ENCODE results near the gene ZNF385D. TPM values are rescaled to one million over a fixed set of nuclear protein-coding genes. Genes with fewer than 3 reads are reported as not detected.

Gene ZNF385D
- total and polyA plus RNA-seq, 11 donors, result 1.3 to 19.8 (median 7.9) TPM

DNA sequence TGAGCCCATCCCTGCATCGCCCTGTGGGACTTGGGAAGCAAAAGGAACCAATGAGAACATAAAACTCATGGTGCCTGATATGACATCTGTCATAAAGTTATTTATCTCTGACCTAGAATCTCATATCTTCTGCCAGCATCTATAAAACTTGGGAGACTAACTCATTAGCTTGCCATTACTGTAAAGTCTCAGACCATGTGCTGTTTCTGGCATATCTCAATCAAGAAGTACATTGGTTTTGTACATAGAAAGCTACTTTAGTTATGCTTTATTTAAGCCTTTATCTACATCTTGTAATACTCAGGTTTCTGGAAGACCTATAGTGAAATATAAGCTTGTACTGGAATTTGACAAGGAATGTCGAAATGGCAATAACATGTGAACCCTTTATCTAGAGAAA, 112.5 kb downstream of the ZNF385D start:
- Histone ChIP-seq H3K36me3 (no peaks in the 10 kb centered on the region), H3K27ac (no peak overlapping the region), H3K4me1 (peaks cover 0 to 5% (median 2%) of the 10 kb centered on the region in 12 donors), H3K27me3 (no peaks in the 10 kb centered on the region), H3K4me3 (no peak overlapping the region), H3K9me3 (peaks cover 0 to 4% (median 0%) of the 10 kb centered on the region in 12 donors)
- WGBS, 4 donors, result 83 to 94% (median 87%) methylated on average over 2 of the region's 2 CpGs
- no peak for DNase-seq
- no peak for TF ChIP-seq CTCF (IDR thresholded peaks at IDR 0.05)
- no peak for TF ChIP-seq POLR2A (IDR thresholded peaks at IDR 0.05)
- intact Hi-C loops (cut with DNase I), result no loop called here
- ATAC-seq, result no peak

- DNase-seq (no peak), ATAC-seq (no peak)
- intact Hi-C loops (cut with DNase I), result no loop called here
- no peak overlapping the region for H3K27ac ChIP-seq
- H3K27me3 ChIP-seq, result no peaks in the 10 kb centered on the region
- H3K4me1 ChIP-seq, result no peaks in the 10 kb centered on the region
- no peaks in the 10 kb centered on the region for H3K9me3 ChIP-seq
- TF ChIP-seq CTCF (IDR thresholded peaks at IDR 0.05), result no peak
- TF ChIP-seq POLR2A (IDR thresholded peaks at IDR 0.05), result no peak
- no peak overlapping the region for H3K4me3 ChIP-seq
- 52 to 76% (median 59%) methylated on average over 1 of the region's 1 CpG for WGBS, 4 donors
- no peaks in the 10 kb centered on the region for H3K36me3 ChIP-seq
Measured at GRCh38 chr3:21634112-21634511, 116.9 kb downstream of the ZNF385D start.

GRCh38 chr3:21624524-21624923, 126.5 kb downstream of the ZNF385D start:
- ATAC-seq (peak in 2 of 4 donors; percentile 26 to 53), DNase-seq (no peak)
- Histone ChIP-seq H3K4me1 (peaks cover 0 to 21% (median 5%) of the 10 kb centered on the region in 12 donors), H3K36me3 (no peaks in the 10 kb centered on the region), H3K9me3 (no peaks in the 10 kb centered on the region), H3K27ac (peak overlapping the region in 2 of 12 donors; percentile 13 to 69), H3K4me3 (no peak overlapping the region), H3K27me3 (no peaks in the 10 kb centered on the region)
- TF ChIP-seq CTCF (IDR thresholded peaks at IDR 0.05), result no peak
- TF ChIP-seq POLR2A (IDR thresholded peaks at IDR 0.05), result no peak
- WGBS, 4 donors, result 45 to 65% (median 56%) methylated on average over 4 of the region's 4 CpGs
- intact Hi-C loops (cut with DNase I), result loop anchor here in 1 of 10 donors (5.0 kb wide), 1 partner anchor 123 kb away; no protein-coding TSS in a partner anchor

DNA sequence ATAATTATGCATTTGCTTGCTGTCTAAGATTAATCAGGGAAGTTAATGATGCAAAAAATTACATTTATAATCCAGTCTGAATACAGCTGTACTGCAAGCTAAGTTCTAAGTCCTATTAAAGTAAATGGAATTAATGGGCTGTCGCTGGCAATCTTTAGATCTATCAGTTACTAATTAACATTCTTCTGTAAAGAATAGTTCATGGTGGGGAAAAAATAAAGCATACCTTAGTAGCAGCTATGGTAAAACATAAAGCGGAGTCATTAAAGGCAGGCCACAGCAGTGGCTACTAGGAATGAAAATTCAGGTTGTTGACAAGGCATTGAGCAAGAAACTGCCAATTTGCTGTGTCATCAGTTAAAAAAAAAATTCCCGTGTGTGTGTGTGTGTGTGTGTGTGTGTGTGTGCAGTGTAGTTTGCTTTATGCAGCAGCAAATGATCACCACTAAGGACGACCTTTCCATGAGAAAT, 129.8 kb downstream of the ZNF385D start:
- 67 to 74% (median 70%) methylated on average over 4 of the region's 4 CpGs for WGBS, 4 donors
- Histone ChIP-seq H3K27me3 (no peaks in the 10 kb centered on the region), H3K27ac (no peak overlapping the region), H3K36me3 (no peaks in the 10 kb centered on the region), H3K9me3 (no peaks in the 10 kb centered on the region), H3K4me1 (peaks cover 0 to 21% (median 5%) of the 10 kb centered on the region in 12 donors), H3K4me3 (no peak overlapping the region)
- ATAC-seq (no peak), DNase-seq (no peak)
- TF ChIP-seq CTCF (IDR thresholded peaks at IDR 0.05) (no peak), POLR2A (IDR thresholded peaks at IDR 0.05) (no peak)
- intact Hi-C loops (cut with DNase I), result loop anchor here in 1 of 10 donors (5.0 kb wide), 1 partner anchor 126 kb away; no protein-coding TSS in a partner anchor
